Panc1 (cell line): ENCODE results near the gene MAML1. TPM values are rescaled to one million over a fixed set of nuclear protein-coding genes. Genes with fewer than 3 reads are reported as not detected.

ENCODE experiments used
- microRNA-seq: library from miRNA; unstranded; fragments of <30 nt; microRNA quantifications from one replicate; pipeline ENCODE4 v1.1.0, GENCODE V29; 2020; ENCODE audit not compliant: unreplicated experiment
- total RNA-seq: library from RNA; stranded (reverse); gene quantifications from one replicate; pipeline ENCODE4 v1.2.1, GENCODE V29; 2021; ENCODE audit not compliant: unreplicated experiment

MAML1 gene
- total RNA-seq, 1 experiment from 2014 or later: 31.3 TPM

Small RNA genes lying within 50 kb of the gene (microRNA-seq; reads per million reads assigned to microRNA genes)
- 20.7 reads per million, percentile 38 among the genes with 10 or more reads in this experiment for gene MIR1229

Other genes starting within 250 kb of the MAML1 start
- 66.3 TPM for gene RUFY1, start 182.3 kb upstream of the MAML1 start, total RNA-seq
- 587 TPM for gene HNRNPH1, start 109.2 kb upstream of the MAML1 start, total RNA-seq
- gene CBY3, start 51.8 kb upstream of the MAML1 start, total RNA-seq: 0.39 TPM
- gene CANX, start 33.9 kb upstream of the MAML1 start, total RNA-seq: 707 TPM
- gene LTC4S, start 61.2 kb downstream of the MAML1 start, total RNA-seq: 0.69 TPM
- gene MGAT4B, start 74.0 kb downstream of the MAML1 start, total RNA-seq: 406 TPM
- 985 TPM for gene SQSTM1, start 88.1 kb downstream of the MAML1 start, total RNA-seq
- gene MRNIP, start 126.0 kb downstream of the MAML1 start, total RNA-seq: 33.0 TPM
- 131 TPM for gene TBC1D9B, start 175.1 kb downstream of the MAML1 start, total RNA-seq